Renal cortex interstitium (tissue), 11 donors: ENCODE results near the gene ITIH3. TPM values are rescaled to one million over a fixed set of nuclear protein-coding genes. Genes with fewer than 3 reads are reported as not detected.

ENCODE experiments used
- DNase-seq, 11 donors: peaks; one replicate each; pipeline ENCODE4 v3.0.0-alpha.2; 2013; ENCODE audit warnings: low read depth in 9 of 11, low spot score in 4 of 11; ENCODE audit errors: extremely low read depth in 1 of 11
- polyA plus RNA-seq, 3 donors: library from polyadenylated mRNA; unstranded; fragments of 120-200 nt; gene quantifications; one replicate each; pipeline ENCODE4 v1.2.1, GENCODE V29; 2013; ENCODE audit not compliant: insufficient read length in 3 of 3

Gene ITIH3
- polyA plus RNA-seq, 3 donors = 5.8 to 8.0 (median 7.2) TPM

GRCh38 chr3:52813810-52814209 is 19.2 kb downstream of the ITIH3 start:
- DNase-seq = no peak

- DNase-seq = no peak
Measured at GRCh38 chr3:52816199-52816598, 21.6 kb downstream of the ITIH3 start.

- no peak for DNase-seq
Measured at GRCh38 chr3:52816654-52817053, 22.1 kb downstream of the ITIH3 start.

GRCh38 chr3:52817221-52817620 is 22.6 kb downstream of the ITIH3 start:
- DNase-seq = no peak

- DNase-seq = no peak
Measured at GRCh38 chr3:52817860-52818259, 23.3 kb downstream of the ITIH3 start.

- DNase-seq = no peak
Measured at GRCh38 chr3:52819936-52820335, 25.3 kb downstream of the ITIH3 start.

GRCh38 chr3:52820736-52821135 is 26.1 kb downstream of the ITIH3 start:
- no peak for DNase-seq

GRCh38 chr3:52822363-52822762 is 27.8 kb downstream of the ITIH3 start:
- DNase-seq = no peak

GRCh38 chr3:52824037-52824436 is 29.4 kb downstream of the ITIH3 start:
- no peak for DNase-seq

- no peak for DNase-seq
Measured at GRCh38 chr3:52827441-52827840, 32.8 kb downstream of the ITIH3 start.

- no peak for DNase-seq
Measured at GRCh38 chr3:52827866-52828376, 33.3 kb downstream of the ITIH3 start.

GRCh38 chr3:52829482-52829881 is 34.9 kb downstream of the ITIH3 start:
- no peak for DNase-seq

GRCh38 chr3:52829906-52830463 is 35.4 kb downstream of the ITIH3 start:
- no peak for DNase-seq

GRCh38 chr3:52830535-52831258 is 36.1 kb downstream of the ITIH3 start, which contains the start of gene ITIH4:
Gene ITIH4, minus strand, starts transcription at chr3:52830672. Its CDS starts 30 bp downstream, at chr3:52830642.
- DNase-seq = no peak

GRCh38 chr3:52831500-52832301 is 37.1 kb downstream of the ITIH3 start:
- no peak for DNase-seq

- no peak for DNase-seq
Measured at GRCh38 chr3:52833202-52833601, 38.6 kb downstream of the ITIH3 start.

GRCh38 chr3:52834871-52835501 is 40.4 kb downstream of the ITIH3 start, which contains the start of gene MUSTN1:
Gene MUSTN1, minus strand, starts transcription at chr3:52835019. Its CDS starts 71 bp downstream, at chr3:52834948.
- DNase-seq = peak in 2 of 11 donors; percentile 18 to 28

- no peak for DNase-seq
Measured at GRCh38 chr3:52835766-52836470, 41.3 kb downstream of the ITIH3 start.

GRCh38 chr3:52836471-52836845 is 41.9 kb downstream of the ITIH3 start:
- DNase-seq = no peak
